OCI-LY3 (cell line): ENCODE results near the gene NPTX1.
A peak's percentile ranks its signal among the peaks of the same experiment; 100 is the strongest.

Experiments
- H2AFZ ChIP-seq: fragments of 200-600, 300-600 bp; shearing (Covaris generic); 2 replicates; pipeline ENCODE4 v1.6.0; 2014; ENCODE audit warnings: antibody characterized with exemption, low read depth, low read length
- H3K27ac ChIP-seq: fragments of 200-600, 300-600 bp; sonication (generic); 2 replicates; pipeline ENCODE4 v1.5.1; 2014; ENCODE audit warnings: mild to moderate bottlenecking, low read length, moderate library complexity, mixed read lengths
- H3K27me3 ChIP-seq: fragments of 200-600, 300-600 bp; sonication (generic); 2 replicates; pipeline ENCODE4 v1.6.1; 2014; ENCODE audit warnings: low read depth, low read length, mixed read lengths
- H3K36me3 ChIP-seq: fragments of 200-600, 300-600 bp; sonication (generic); replicated peaks from 2 replicates; pipeline ENCODE3; 2014; ENCODE audit warnings: low read depth, low read length, mixed read lengths
- H3K4me1 ChIP-seq: fragments of 300-600, 200-600 bp; sonication (generic); 2 replicates; pipeline ENCODE4 v1.6.1; 2014; ENCODE audit warnings: low read length, mixed read lengths
- H3K4me2 ChIP-seq: fragments of 200-600, 300-600 bp; sonication (generic); 2 replicates; pipeline ENCODE4 v1.6.1; 2014; ENCODE audit warnings: low read length, mixed read lengths
- H3K4me3 ChIP-seq: fragments of 300-600, 200-600 bp; sonication (generic); 2 replicates; pipeline ENCODE4 v1.5.1; 2014; ENCODE audit warnings: antibody characterized with exemption, mild to moderate bottlenecking, low read length, moderate library complexity
- H3K79me2 ChIP-seq: fragments of 300-600, 200-600 bp; shearing (Covaris generic); 2 replicates; pipeline ENCODE4 v1.6.1; 2014; ENCODE audit warnings: mild to moderate bottlenecking, low read length, mixed read lengths
- H3K9ac ChIP-seq: fragments of 300-600, 200-600 bp; shearing (Covaris generic); 2 replicates; pipeline ENCODE4 v1.6.0; 2014; ENCODE audit warnings: mild to moderate bottlenecking, low read length, moderate library complexity
- H3K9me3 ChIP-seq: fragments of 200-600, 300-600 bp; shearing (Covaris generic); 2 replicates; pipeline ENCODE4 v1.6.1; 2014; ENCODE audit warnings: low read length, mixed read lengths; ENCODE audit not compliant: insufficient read depth
- H4K20me1 ChIP-seq: fragments of 200-600, 300-600 bp; sonication (generic); 2 replicates; pipeline ENCODE4 v1.6.1; 2016; ENCODE audit warnings: low read length, mixed read lengths; ENCODE audit not compliant: insufficient read depth
- EZH2phosphoT487 ChIP-seq: fragments of 200-600 bp; shearing (Covaris generic); IDR thresholded peaks from 2 replicates; pipeline ENCODE4 v1.6.1; 2018; ENCODE audit warnings: antibody characterized with exemption, mixed run types, low read depth
- TF ChIP-seq, protein P1 (sequence below): fragments of 200-600, 300-600 bp; sonication (generic); IDR thresholded peaks from 2 replicates; pipeline ENCODE4 v1.5.1; 2014; ENCODE audit warnings: antibody characterized with exemption, low read length, low read depth

NPTX1 gene

DNA sequence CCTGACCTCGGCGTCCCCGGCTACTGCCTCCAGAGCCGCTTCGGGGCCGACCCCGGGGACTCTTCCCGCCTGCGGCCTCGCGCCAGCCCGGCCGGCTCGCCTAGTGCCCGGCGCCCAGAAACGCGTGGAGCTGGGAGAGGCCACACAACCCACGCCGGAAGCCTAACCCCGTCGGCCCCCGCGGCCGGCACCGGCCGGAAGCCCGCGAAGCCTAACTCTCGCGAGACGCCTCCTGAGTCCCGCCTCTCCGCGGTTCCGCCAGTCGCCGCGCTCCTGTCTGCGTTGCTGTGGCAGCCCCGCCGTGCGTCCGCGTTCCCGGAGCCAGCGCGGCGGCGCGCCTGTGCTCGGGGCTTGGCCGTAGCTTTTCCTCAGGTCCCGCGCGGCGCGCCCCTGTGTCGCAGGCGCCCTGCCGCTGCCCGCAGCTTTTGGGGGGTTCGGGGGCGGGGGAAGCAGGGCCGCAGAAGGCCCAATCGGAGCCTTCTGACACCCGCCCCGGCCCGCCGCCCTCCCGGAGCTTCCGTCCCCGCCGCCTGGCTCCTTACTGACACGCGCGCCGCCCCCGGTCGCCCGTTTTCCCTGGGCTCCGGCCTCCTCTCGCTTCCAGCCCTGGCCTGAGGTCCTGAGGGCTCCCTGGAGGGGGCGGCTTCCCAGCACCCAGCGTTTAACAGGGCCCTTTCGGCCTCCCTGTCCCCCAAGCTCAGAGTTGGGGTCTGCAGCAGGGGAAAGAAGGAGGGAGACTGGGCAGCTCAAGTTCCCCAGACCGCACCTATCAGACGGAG is 21.7 kb downstream of the NPTX1 start:
- Histone ChIP-seq H3K79me2 (peaks cover 9% of the 10 kb centered on the region; the same call in 1 of the 2 replicates), H3K4me1 (peaks cover 14% of the 10 kb centered on the region), H3K4me2 (peak overlapping the region; percentile 97), H4K20me1 (no peaks in the 10 kb centered on the region), H3K27me3 (0 out of 2 replicates have a peak, but pooled peaks cover 5% of the 10 kb centered on the region), H3K4me3 (peak overlapping the region; percentile 93), H3K27ac (peak overlapping the region; percentile 78), H3K36me3 (no peaks in the 10 kb centered on the region), H2AFZ (peak overlapping the region; percentile 39), H3K9me3 (no peaks in the 10 kb centered on the region), H3K9ac (peak overlapping the region; percentile 98)
- no peak for TF ChIP-seq EZH2phosphoT487
- TF ChIP-seq, protein P1, sequence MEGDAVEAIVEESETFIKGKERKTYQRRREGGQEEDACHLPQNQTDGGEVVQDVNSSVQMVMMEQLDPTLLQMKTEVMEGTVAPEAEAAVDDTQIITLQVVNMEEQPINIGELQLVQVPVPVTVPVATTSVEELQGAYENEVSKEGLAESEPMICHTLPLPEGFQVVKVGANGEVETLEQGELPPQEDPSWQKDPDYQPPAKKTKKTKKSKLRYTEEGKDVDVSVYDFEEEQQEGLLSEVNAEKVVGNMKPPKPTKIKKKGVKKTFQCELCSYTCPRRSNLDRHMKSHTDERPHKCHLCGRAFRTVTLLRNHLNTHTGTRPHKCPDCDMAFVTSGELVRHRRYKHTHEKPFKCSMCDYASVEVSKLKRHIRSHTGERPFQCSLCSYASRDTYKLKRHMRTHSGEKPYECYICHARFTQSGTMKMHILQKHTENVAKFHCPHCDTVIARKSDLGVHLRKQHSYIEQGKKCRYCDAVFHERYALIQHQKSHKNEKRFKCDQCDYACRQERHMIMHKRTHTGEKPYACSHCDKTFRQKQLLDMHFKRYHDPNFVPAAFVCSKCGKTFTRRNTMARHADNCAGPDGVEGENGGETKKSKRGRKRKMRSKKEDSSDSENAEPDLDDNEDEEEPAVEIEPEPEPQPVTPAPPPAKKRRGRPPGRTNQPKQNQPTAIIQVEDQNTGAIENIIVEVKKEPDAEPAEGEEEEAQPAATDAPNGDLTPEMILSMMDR: no peak

- 0 out of 2 replicates have a peak, but pooled peaks cover 2% of the 10 kb centered on the region for H3K27me3 ChIP-seq
- H3K27ac ChIP-seq: peak overlapping the region; percentile 73
- H3K9ac ChIP-seq: peak overlapping the region; percentile 98
- TF ChIP-seq, protein P1: no peak
- no peak for TF ChIP-seq EZH2phosphoT487
- H3K4me2 ChIP-seq: peak overlapping the region; percentile 97
- H2AFZ ChIP-seq: no peak overlapping the region
- H3K79me2 ChIP-seq: peaks cover 9% of the 10 kb centered on the region; the same call in 1 of the 2 replicates
- peak overlapping the region; percentile 93 for H3K4me3 ChIP-seq
- peaks cover 14% of the 10 kb centered on the region for H3K4me1 ChIP-seq
- no peaks in the 10 kb centered on the region for H3K9me3 ChIP-seq
- no peaks in the 10 kb centered on the region for H4K20me1 ChIP-seq
- no peaks in the 10 kb centered on the region for H3K36me3 ChIP-seq
These were observed 22.3 kb downstream of the NPTX1 start for GRCh38 chr17:80453998-80454556.

- Histone ChIP-seq H4K20me1 (no peaks in the 10 kb centered on the region), H3K27ac (no peak overlapping the region), H3K4me3 (peak overlapping the region; percentile 93), H3K9me3 (no peaks in the 10 kb centered on the region), H3K79me2 (peaks cover 9% of the 10 kb centered on the region; the same call in 1 of the 2 replicates), H2AFZ (no peak overlapping the region), H3K4me1 (peaks cover 14% of the 10 kb centered on the region), H3K36me3 (no peaks in the 10 kb centered on the region), H3K9ac (peak overlapping the region; percentile 98; the same call in 1 of the 2 replicates), H3K27me3 (no peaks in the 10 kb centered on the region), H3K4me2 (peak overlapping the region; percentile 97)
- TF ChIP-seq, protein P1: no peak
- no peak for TF ChIP-seq EZH2phosphoT487
These were observed 23.0 kb downstream of the NPTX1 start for GRCh38 chr17:80453126-80453997.
